IMR-90 (cell line): ENCODE results near the gene FCRLB. TPM values are rescaled to one million over a fixed set of nuclear protein-coding genes. Genes with fewer than 3 reads are reported as not detected.

Experiments used
- ATAC-seq: fragments of 200-7000 bp; cut with Tn5 transposase; 2 replicates; pipeline ENCODE4 v1.9.1; 2020; ENCODE audit warnings: low read depth, mild to moderate bottlenecking, moderate library complexity
- BruUV-seq: library from RNA; stranded (reverse); fragments of 400-500 nt; replicated peaks from 2 replicates; lab custom pipeline; 2021; lab: Mats Ljungman, UMichigan
- CTCF ChIA-PET: fragments of 300-600 bp; formaldehyde crosslinking; extraction: SDS; loops from one replicate; lab custom pipeline; 2021; ENCODE audit warnings: antibody characterized with exemption; lab: Yijun Ruan, JAX
- POLR2A ChIA-PET: fragments of 300-600 bp; sonication (Branson Sonifier 250); formaldehyde crosslinking; loops from one replicate; lab custom pipeline; 2022; ENCODE audit warnings: antibody characterized with exemption; ENCODE audit not compliant: unreplicated experiment; lab: Charles Lee
- DNase-seq: peaks from one replicate; pipeline ENCODE4 v3.0.0; 2013
- H2AFZ ChIP-seq: replicated peaks from 2 replicates; pipeline ENCODE3; 2013; ENCODE audit warnings: low read length, mild to moderate bottlenecking; ENCODE audit not compliant: poor library complexity
- H2AK5ac ChIP-seq: 2 replicates; pipeline ENCODE4 v1.6.1; 2013; ENCODE audit warnings: low read depth, low read length, inconsistent platforms
- H2AK9ac ChIP-seq: replicated peaks from 2 replicates; pipeline ENCODE3; 2013; ENCODE audit warnings: mild to moderate bottlenecking, low read depth, low read length, moderate library complexity; ENCODE audit not compliant: poor library complexity
- H2BK120ac ChIP-seq: 2 replicates; pipeline ENCODE4 v1.6.1; 2013; ENCODE audit warnings: low read depth, low read length, inconsistent platforms
- H2BK15ac ChIP-seq: 3 replicates; pipeline ENCODE4 v1.6.1; 2013; ENCODE audit warnings: low read depth, low read length, inconsistent platforms
- H2BK20ac ChIP-seq: 2 replicates; pipeline ENCODE4 v1.6.1; 2013; ENCODE audit warnings: low read depth, mild to moderate bottlenecking, inconsistent platforms, low read length, moderate library complexity
- H2BK5ac ChIP-seq: 2 replicates; pipeline ENCODE4 v1.6.1; 2013; ENCODE audit warnings: mild to moderate bottlenecking, low read depth, low read length, inconsistent platforms; ENCODE audit not compliant: poor library complexity, severe bottlenecking
- H3K14ac ChIP-seq: replicated peaks from 2 replicates; pipeline ENCODE4 v1.6.1; 2013; ENCODE audit warnings: low read depth, low read length, inconsistent platforms
- H3K18ac ChIP-seq: 2 replicates; pipeline ENCODE4 v1.6.1; 2013; ENCODE audit warnings: low read depth, low read length, control low read depth
- H3K23ac ChIP-seq: 2 replicates; pipeline ENCODE4 v1.6.1; 2013; ENCODE audit warnings: low read depth, low read length, inconsistent platforms
- H3K27ac ChIP-seq: 2 replicates; pipeline ENCODE4 v1.5.1; 2013; ENCODE audit warnings: mild to moderate bottlenecking, control low read depth, low read length; ENCODE audit not compliant: insufficient read depth
- H3K27me3 ChIP-seq: 2 replicates; pipeline ENCODE4 v1.6.1; 2013; ENCODE audit warnings: low read length; ENCODE audit not compliant: control insufficient read depth, insufficient read depth
- H3K36me3 ChIP-seq: 2 replicates; pipeline ENCODE4 v1.6.1; 2013; ENCODE audit warnings: low read length, mixed read lengths; ENCODE audit not compliant: control insufficient read depth, insufficient read depth
- H3K4ac ChIP-seq: 2 replicates; pipeline ENCODE4 v1.6.1; 2013; ENCODE audit warnings: low read depth, low read length, inconsistent platforms
- H3K4me1 ChIP-seq: 2 replicates; pipeline ENCODE4 v1.6.1; 2013; ENCODE audit warnings: low read length, mixed read lengths; ENCODE audit not compliant: control insufficient read depth, insufficient read depth
- H3K4me2 ChIP-seq: 2 replicates; pipeline ENCODE4 v1.6.1; 2013; ENCODE audit warnings: low read depth, mild to moderate bottlenecking, control low read depth, low read length, moderate library complexity
- H3K4me3 ChIP-seq: 2 replicates; pipeline ENCODE4 v1.5.1; 2013; ENCODE audit warnings: low read depth, mild to moderate bottlenecking, control low read depth, low read length, moderate library complexity; ENCODE audit not compliant: insufficient read depth
- H3K56ac ChIP-seq: 2 replicates; pipeline ENCODE4 v1.6.1; 2013; ENCODE audit warnings: low read length, inconsistent platforms; ENCODE audit not compliant: insufficient read depth; ENCODE audit errors: extremely low read depth
- H3K79me1 ChIP-seq, 2 experiments: 2 replicates each; pipeline ENCODE4 v1.6.1; 2013; ENCODE audit warnings: low read length in 2 of 2, inconsistent platforms in 1 of 2, low read depth in 1 of 2
- H3K9ac ChIP-seq: 2 replicates; pipeline ENCODE4 v1.6.1; 2013; ENCODE audit warnings: low read depth, low read length, control low read depth
- H3K9me1 ChIP-seq: 2 replicates; pipeline ENCODE4 v1.6.1; 2013; ENCODE audit warnings: low read length, inconsistent platforms; ENCODE audit not compliant: insufficient read depth
- H3K9me3 ChIP-seq: 2 replicates; pipeline ENCODE4 v1.6.1; 2013; ENCODE audit warnings: low read length; ENCODE audit not compliant: control insufficient read depth, insufficient read depth
- H4K20me1 ChIP-seq: 2 replicates; pipeline ENCODE4 v1.6.1; 2013; ENCODE audit warnings: low read length, inconsistent platforms; ENCODE audit not compliant: insufficient read depth
- H4K5ac ChIP-seq: 2 replicates; pipeline ENCODE4 v1.6.1; 2013; ENCODE audit warnings: mild to moderate bottlenecking, low read depth, low read length, control low read depth
- H4K8ac ChIP-seq, 2 experiments: 2 replicates each; pipeline ENCODE4 v1.6.1; 2013; ENCODE audit warnings: low read depth in 2 of 2, low read length in 2 of 2, control low read depth in 1 of 2, inconsistent platforms in 1 of 2
- H4K91ac ChIP-seq: 2 replicates; pipeline ENCODE4 v1.6.1; 2013; ENCODE audit warnings: low read depth, low read length, inconsistent platforms; ENCODE audit not compliant: insufficient read depth
- CEBPB ChIP-seq: IDR thresholded peaks from 2 replicates; pipeline ENCODE4 v1.6.1; 2012; ENCODE audit warnings: low read depth, low read length, improper control_type of control experiment
- CHD1 ChIP-seq: IDR thresholded peaks from 2 replicates; pipeline ENCODE4 v1.6.1; 2012; ENCODE audit warnings: low read depth, low read length, improper control_type of control experiment
- FOS ChIP-seq: fragments of 150-350 bp; IDR thresholded peaks from 2 replicates; pipeline ENCODE4 v1.6.1; 2016; ENCODE audit warnings: low read depth, low read length
- MAFK ChIP-seq: IDR thresholded peaks from 2 replicates; pipeline ENCODE4 v1.6.1; 2012; ENCODE audit warnings: low read depth, low read length, improper control_type of control experiment
- MAZ ChIP-seq: IDR thresholded peaks from 2 replicates; pipeline ENCODE4 v1.6.1; 2012; ENCODE audit warnings: low read depth, mild to moderate bottlenecking, low read length, improper control_type of control experiment, moderate library complexity, borderline replicate concordance
- MXI1 ChIP-seq: IDR thresholded peaks from 2 replicates; pipeline ENCODE4 v1.6.1; 2012; ENCODE audit warnings: low read depth, mild to moderate bottlenecking, low read length, moderate library complexity, borderline replicate concordance
- NFE2L2 ChIP-seq: fragments of 150-350 bp; IDR thresholded peaks from 2 replicates; pipeline ENCODE4 v1.6.1; 2016; ENCODE audit warnings: low read depth, mild to moderate bottlenecking, low read length
- POLR2A ChIP-seq: IDR thresholded peaks from 2 replicates; pipeline ENCODE4 v1.6.1; 2012; ENCODE audit warnings: mild to moderate bottlenecking, low read depth, low read length
- RAD21 ChIP-seq: IDR thresholded peaks from 2 replicates; pipeline ENCODE4 v1.6.1; 2012; ENCODE audit warnings: low read length, improper control_type of control experiment
- RFX5 ChIP-seq: IDR thresholded peaks from 2 replicates; pipeline ENCODE4 v1.8.0; 2012; ENCODE audit warnings: low read depth, mild to moderate bottlenecking, low read length, moderate library complexity
- WGBS, 2 experiments: methylation state at CpG; one replicate each; pipeline versions ENCODE4 v1.1.5 to v1.1.7; 2013; ENCODE audit warnings: missing lambda C conversion rate in 2 of 2; ENCODE audit not compliant: insufficient read length in 1 of 2; ENCODE audit errors: extremely low coverage in 2 of 2; 5-methylcytosine and 5-hydroxymethylcytosine counted together
- dilution Hi-C: fragments of 300-500 bp; cut with HindIII; formaldehyde crosslinking; loops from one replicate; pipeline ENCODE4 v1.14.3; 2018; ENCODE audit warnings: low sequenced_read_pairs; ENCODE audit not compliant: unreplicated experiment
- in situ Hi-C: fragments of 300-500 bp; cut with MboI; formaldehyde crosslinking; loops from 3 replicates; pipeline ENCODE4 v1.14.3; 2019; ENCODE audit warnings: low sequenced_read_pairs, inconsistent platforms, mixed read lengths
- intact Hi-C: fragments of 100-400 bp; cut with micrococcal nuclease; formaldehyde crosslinking; loops from 2 replicates; pipeline ENCODE4 v1.10.0; 2022
- polyA plus RNA-seq, 3 experiments: library from polyadenylated mRNA; depleted of rRNA; stranded (reverse); fragments of >200 nt; gene quantifications; 2 replicates each; pipeline ENCODE4 v1.2.3, GENCODE V29; 2012; ENCODE audit warnings: low replicate concordance in 1 of 3
- total RNA-seq: library from RNA; depleted of rRNA; stranded (reverse); fragments of >200 nt; gene quantifications from 2 replicates; pipeline ENCODE4 v1.2.3, GENCODE V29; 2012
- TF ChIP-seq, protein P1 (sequence below): conservative IDR thresholded peaks from 2 replicates; pipeline ENCODE4 v1.5.1; 2012; ENCODE audit warnings: mild to moderate bottlenecking, low read depth, low read length, improper control_type of control experiment
- TF ChIP-seq, protein P2 (sequence below): fragments of 150-350 bp; IDR thresholded peaks from 2 replicates; pipeline ENCODE4 v1.6.1; 2016; ENCODE audit warnings: low read depth, mild to moderate bottlenecking, low read length, moderate library complexity, borderline replicate concordance
- TF ChIP-seq, protein P3 (sequence below): fragments of 150-350 bp; IDR thresholded peaks from 2 replicates; pipeline ENCODE4 v1.6.1; 2017; ENCODE audit warnings: mild to moderate bottlenecking, antibody characterized with exemption, low read length, low read depth

FCRLB gene
- total and polyA plus RNA-seq, 2 of the 4 experiments (the other 2 are of a cell fraction) = 0.90 to 2.2 TPM

DNA sequence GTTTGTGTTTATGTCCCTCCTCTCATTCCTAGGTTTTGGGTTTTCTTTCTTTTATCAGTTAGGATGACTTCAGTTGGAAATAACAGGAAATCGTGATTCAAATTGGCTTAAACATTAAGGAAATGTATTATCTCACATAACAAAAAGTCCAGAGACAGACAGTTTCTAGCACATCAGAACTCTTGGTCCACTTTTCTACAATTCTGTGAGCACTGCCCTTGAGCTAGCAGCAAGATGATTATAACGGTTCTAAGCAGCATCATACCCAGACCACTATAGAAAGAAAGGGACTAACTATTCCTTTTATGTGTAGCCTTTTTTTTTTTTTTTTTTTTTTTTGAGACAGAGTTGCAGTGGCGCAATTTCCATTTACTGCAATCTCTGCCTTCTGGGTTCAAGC is 39.5 kb upstream of the FCRLB start:
- Histone ChIP-seq H3K14ac (no peak overlapping the region), H3K56ac (no peak overlapping the region), H4K91ac (no peak overlapping the region), H3K36me3 (no peaks in the 10 kb centered on the region), H3K9me1 (no peaks in the 10 kb centered on the region), H3K4me2 (no peak overlapping the region), H2AFZ (no peak overlapping the region), H3K27ac (no peak overlapping the region), H3K4me1 (no peaks in the 10 kb centered on the region), H3K4ac (no peak overlapping the region), H4K8ac (no peak overlapping the region), H2AK5ac (no peak overlapping the region), H3K23ac (no peak overlapping the region), H3K79me1 (no peaks in the 10 kb centered on the region), H2BK15ac (no peak overlapping the region), H3K27me3 (peaks cover 10% of the 10 kb centered on the region), H3K18ac (no peak overlapping the region), H3K9ac (no peak overlapping the region), H4K5ac (no peak overlapping the region), H2BK20ac (no peak overlapping the region), H2BK5ac (no peak overlapping the region), H4K20me1 (no peaks in the 10 kb centered on the region), H3K4me3 (no peak overlapping the region), H3K9me3 (no peaks in the 10 kb centered on the region), H2AK9ac (no peak overlapping the region), H2BK120ac (no peak overlapping the region)
- in situ Hi-C loops = no loop called here
- no peak for DNase-seq
- no TSS peak for BruUV-seq
- WGBS, 2 experiments = no CpG with 5 or more reads among the region's 3 CpGs
- CTCF ChIA-PET = interaction anchor here (1.2 kb wide), 1 partner anchor 30 kb away, joined by 7 read pairs; no protein-coding TSS in a partner anchor
- TF ChIP-seq RAD21 = no peak
- no peak for TF ChIP-seq NFE2L2
- TF ChIP-seq CEBPB = no peak
- no peak for TF ChIP-seq MXI1
- no peak for TF ChIP-seq FOS
- no peak for TF ChIP-seq MAZ
- TF ChIP-seq, protein P1, sequence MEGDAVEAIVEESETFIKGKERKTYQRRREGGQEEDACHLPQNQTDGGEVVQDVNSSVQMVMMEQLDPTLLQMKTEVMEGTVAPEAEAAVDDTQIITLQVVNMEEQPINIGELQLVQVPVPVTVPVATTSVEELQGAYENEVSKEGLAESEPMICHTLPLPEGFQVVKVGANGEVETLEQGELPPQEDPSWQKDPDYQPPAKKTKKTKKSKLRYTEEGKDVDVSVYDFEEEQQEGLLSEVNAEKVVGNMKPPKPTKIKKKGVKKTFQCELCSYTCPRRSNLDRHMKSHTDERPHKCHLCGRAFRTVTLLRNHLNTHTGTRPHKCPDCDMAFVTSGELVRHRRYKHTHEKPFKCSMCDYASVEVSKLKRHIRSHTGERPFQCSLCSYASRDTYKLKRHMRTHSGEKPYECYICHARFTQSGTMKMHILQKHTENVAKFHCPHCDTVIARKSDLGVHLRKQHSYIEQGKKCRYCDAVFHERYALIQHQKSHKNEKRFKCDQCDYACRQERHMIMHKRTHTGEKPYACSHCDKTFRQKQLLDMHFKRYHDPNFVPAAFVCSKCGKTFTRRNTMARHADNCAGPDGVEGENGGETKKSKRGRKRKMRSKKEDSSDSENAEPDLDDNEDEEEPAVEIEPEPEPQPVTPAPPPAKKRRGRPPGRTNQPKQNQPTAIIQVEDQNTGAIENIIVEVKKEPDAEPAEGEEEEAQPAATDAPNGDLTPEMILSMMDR = no peak
- TF ChIP-seq MAFK = no peak
- TF ChIP-seq, protein P2, sequence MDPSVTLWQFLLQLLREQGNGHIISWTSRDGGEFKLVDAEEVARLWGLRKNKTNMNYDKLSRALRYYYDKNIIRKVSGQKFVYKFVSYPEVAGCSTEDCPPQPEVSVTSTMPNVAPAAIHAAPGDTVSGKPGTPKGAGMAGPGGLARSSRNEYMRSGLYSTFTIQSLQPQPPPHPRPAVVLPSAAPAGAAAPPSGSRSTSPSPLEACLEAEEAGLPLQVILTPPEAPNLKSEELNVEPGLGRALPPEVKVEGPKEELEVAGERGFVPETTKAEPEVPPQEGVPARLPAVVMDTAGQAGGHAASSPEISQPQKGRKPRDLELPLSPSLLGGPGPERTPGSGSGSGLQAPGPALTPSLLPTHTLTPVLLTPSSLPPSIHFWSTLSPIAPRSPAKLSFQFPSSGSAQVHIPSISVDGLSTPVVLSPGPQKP = no peak
- no peak for TF ChIP-seq CHD1
- no peak for TF ChIP-seq RFX5
- TF ChIP-seq POLR2A = no peak
- TF ChIP-seq, protein P3, sequence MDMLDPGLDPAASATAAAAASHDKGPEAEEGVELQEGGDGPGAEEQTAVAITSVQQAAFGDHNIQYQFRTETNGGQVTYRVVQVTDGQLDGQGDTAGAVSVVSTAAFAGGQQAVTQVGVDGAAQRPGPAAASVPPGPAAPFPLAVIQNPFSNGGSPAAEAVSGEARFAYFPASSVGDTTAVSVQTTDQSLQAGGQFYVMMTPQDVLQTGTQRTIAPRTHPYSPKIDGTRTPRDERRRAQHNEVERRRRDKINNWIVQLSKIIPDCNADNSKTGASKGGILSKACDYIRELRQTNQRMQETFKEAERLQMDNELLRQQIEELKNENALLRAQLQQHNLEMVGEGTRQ = no peak
- POLR2A ChIA-PET = no interaction called here
- ATAC-seq = no peak
- intact Hi-C loops = no loop called here
- dilution Hi-C loops = no loop called here
